Measurements from ENCODE around the gene DOCK1. TPM values are rescaled to one million over a fixed set of nuclear protein-coding genes. Genes with fewer than 3 reads are reported as not detected.
"Not testable (repeated sequence)": the region's sequence is repeated elsewhere in the genome, so short reads cannot be mapped to it uniquely, and the experiment has no call there.

Gene DOCK1
- total RNA-seq, result 10 to 100 TPM; 46.7 to 50.8 TPM
- long read RNA-seq, donor 1, partial matches to known transcripts, result 15 of 32 reads
- long read RNA-seq, donor 1, other reads (novel, unspliced or antisense), result 17 of 32 reads
- long read RNA-seq, donor 2, partial matches to known transcripts, result 14 of 25 reads
- long read RNA-seq, donor 2, other reads (novel, unspliced or antisense), result 11 of 25 reads

GRCh38 chr10:126904818-126905701, at the start of gene DOCK1:
Gene DOCK1 (plus strand): TSS chr10:126905428. CDS start chr10:126905518, 90 bp downstream.
- intact Hi-C loops (cut with DNase I), result loop anchor here in 1 of 2 donors (10.0 kb wide), 1 partner anchor 110 kb away; no protein-coding TSS in a partner anchor
- peak; percentile 90 for DNase-seq (ENCODE audit: low spot score)

DNA sequence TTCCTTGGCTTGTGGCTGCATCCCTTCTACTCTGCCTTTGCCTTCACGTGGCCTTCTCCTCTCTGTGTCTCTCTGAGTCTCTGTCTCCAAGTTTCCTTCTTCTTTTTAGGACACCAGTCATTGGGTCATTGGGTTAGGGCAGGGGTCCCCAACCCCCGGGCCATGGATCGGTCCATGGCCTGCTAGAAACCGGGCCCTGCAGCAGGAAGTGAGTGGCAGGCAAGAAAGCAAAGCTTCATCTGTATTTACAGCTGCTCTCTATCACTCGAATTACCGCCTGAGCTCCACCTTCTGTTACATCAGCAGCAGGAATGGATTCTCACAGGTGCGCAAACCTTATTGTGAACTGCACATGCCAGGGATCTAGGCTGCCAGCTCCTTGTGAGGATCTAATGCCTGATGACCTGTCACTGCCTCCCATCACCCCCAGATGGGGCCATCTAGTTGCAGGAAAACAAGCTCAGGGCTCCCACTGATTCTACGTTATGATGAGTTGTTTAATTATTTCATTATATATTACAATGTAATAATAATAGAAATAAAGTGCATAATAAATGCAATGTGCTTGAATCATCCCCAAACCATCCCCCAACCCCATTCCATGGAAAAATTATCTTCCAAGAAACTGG, 47.9 kb upstream of the DOCK1 start:
- DNase-seq (ENCODE audit: low spot score), result no peak
- intact Hi-C loops (cut with DNase I), result no loop called here

- intact Hi-C loops (cut with DNase I), result no loop called here
These were observed 37.5 kb upstream of the DOCK1 start for GRCh38 chr10:126867567-126868365.

DNA sequence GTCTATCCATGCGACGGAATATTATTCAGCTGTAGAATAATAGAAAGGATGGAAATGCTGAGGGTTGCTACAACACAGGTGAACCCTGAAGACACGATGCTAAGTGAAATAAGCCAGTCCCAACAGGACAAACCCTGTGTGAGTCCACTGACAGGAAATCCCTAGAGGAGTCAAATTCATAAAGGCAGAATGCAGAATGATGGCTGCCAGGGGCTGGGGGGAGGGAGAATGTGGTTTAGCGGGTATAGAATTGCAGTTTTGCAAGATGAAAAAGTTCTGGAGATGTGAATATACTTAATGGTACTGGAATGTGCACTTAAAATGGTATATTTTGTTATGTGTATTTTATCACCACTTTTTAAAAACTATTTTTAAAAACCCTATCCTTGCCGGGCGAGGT, 36.9 kb upstream of the DOCK1 start:
- intact Hi-C loops (cut with DNase I), result no loop called here

More at GRCh38 chr10:126867567-126868365, 37.5 kb upstream of the DOCK1 start:
- no peak for DNase-seq (ENCODE audit: low spot score)

DNA sequence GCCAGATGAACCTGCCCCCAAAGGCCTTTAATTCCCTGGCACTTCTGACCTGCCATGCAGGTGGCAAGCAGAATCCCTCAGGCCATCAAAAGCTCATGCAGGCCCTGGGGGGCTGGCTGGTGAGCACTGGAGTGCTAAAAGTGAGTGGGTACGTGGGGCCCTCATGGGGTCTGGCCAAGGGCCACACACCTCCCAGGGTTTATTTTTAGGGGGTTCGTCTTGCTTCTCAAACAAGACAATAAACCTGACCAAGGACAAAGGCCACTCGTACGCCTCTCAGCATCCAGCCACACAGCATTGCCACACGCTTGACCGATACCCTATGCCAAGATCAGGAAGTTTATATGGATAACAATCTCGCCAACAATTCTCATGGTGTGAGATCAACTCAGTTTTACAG, 33.1 kb upstream of the DOCK1 start:
- no peak for DNase-seq (ENCODE audit: low spot score)
- intact Hi-C loops (cut with DNase I), result no loop called here

More for the DNA sequence above, 36.9 kb upstream of the DOCK1 start:
- DNase-seq (ENCODE audit: low spot score), result no peak

DNA sequence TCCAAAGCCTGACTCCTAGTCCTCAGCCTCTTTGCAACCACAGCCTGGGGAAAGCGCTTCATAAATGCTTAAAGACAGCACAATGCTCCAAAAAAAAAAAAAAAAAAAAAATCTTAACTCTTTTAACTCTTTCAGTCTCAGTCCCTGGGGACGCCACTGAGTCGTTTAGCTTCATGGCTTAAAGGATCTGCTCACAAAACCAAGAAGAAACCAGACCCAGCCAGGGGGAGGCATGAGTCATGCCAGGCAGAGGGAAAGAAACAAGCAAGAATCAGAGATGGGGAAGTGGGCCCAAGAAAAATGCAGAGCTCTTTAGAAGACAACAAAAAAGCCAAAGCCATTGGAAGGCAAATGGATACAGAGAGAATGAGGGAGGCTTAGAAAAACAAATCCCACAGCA, 32.5 kb upstream of the DOCK1 start:
- intact Hi-C loops (cut with DNase I), result no loop called here
- no peak for DNase-seq (ENCODE audit: low spot score)

DNA sequence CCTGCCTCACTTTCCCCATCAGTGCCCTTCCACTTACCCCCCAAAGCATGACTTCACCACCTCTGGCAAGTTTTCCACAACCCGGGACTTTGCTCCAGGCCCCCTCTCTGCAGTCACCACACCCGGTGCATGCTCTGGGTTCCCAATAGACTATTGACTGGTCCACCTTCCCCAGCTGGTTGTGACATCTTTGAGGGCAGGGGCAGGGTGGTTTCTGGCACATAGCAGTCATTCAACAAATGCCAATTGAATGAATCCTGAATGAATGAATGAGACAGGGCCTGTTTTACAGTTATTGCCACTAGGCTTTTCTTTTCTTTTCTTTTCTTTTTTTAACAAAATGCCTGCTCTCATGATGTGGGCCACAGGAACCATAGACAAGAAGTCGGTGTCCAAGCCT, 28.8 kb upstream of the DOCK1 start:
- DNase-seq (ENCODE audit: low spot score), result no peak
- intact Hi-C loops (cut with DNase I), result no loop called here

- intact Hi-C loops (cut with DNase I), result no loop called here
- no peak for DNase-seq (ENCODE audit: low spot score)
These were observed 27.8 kb upstream of the DOCK1 start for GRCh38 chr10:126877390-126877789.

DNA sequence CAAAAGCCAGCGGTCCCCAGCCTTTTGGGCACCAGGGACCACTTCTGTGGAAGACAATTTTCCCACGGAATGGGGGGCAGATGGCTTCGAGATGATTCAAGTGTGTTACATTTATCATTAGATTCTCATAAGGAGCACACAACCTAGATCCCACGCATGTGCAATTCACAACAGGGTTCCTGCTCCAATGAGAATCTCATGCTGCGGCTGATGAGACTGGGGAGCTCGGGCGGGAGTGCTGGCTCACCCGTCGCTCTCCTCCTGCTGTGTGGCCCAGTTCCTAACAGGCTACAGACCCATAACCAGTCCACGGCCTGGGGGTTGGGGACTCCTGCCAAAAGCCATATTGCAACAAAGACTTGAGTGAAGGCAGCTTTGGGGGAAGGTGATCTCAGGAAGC, 26.6 kb upstream of the DOCK1 start:
- no peak for DNase-seq (ENCODE audit: low spot score)
- intact Hi-C loops (cut with DNase I), result no loop called here

GRCh38 chr10:126880926-126881325, 24.3 kb upstream of the DOCK1 start:
- intact Hi-C loops (cut with DNase I), result no loop called here
- no peak for DNase-seq (ENCODE audit: low spot score)

DNA sequence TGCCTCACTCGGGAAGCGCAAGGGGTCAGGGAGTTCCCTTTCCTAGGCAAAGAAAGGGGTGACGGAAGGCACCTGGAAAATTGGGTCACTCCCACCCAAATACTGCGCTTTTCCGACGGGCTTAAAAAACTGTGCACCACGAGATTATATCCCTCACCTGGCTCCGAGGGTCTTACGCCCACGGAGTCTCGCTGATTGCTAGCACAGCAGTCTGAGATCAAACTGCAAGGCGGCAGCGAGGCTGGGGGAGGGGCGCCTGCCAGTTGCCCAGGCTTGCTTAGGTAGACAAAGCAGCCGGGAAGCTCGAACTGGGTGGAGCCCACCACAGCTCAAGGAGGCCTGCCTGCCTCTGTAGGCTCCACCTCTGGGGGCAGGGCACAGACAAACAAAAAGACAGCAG, 23.2 kb upstream of the DOCK1 start:
- intact Hi-C loops (cut with DNase I); DNase-seq (ENCODE audit: low spot score): not testable (repeated sequence)

- DNase-seq (ENCODE audit: low spot score); intact Hi-C loops (cut with DNase I): not testable (repeated sequence)
These were observed 16.8 kb upstream of the DOCK1 start for GRCh38 chr10:126888436-126888835.

DNA sequence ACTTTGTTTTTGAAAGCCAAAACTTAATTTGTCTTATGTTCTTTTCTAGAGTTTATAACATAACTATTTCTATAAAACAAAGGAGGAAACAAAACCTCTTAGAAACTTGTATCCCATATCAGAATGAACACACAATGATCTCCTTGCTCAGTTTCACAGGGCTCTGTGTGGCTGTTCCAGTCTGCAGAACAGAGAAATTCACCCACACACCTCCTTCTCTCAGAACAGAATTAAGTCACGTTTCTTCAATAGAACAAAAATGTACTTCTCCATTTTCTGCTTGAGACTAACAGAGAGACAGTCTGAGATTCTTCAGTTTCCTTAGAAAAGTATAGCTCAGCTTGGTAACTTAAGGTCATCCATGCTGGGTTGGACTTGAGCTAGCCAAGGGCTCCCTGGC, 15.8 kb upstream of the DOCK1 start:
- no peak for DNase-seq (ENCODE audit: low spot score)
- intact Hi-C loops (cut with DNase I), result no loop called here

- DNase-seq (ENCODE audit: low spot score); intact Hi-C loops (cut with DNase I): not testable (repeated sequence)
These were observed 14.4 kb upstream of the DOCK1 start for GRCh38 chr10:126890797-126891196.

- intact Hi-C loops (cut with DNase I), result no loop called here
- DNase-seq (ENCODE audit: low spot score), result no peak
These were observed 12.7 kb upstream of the DOCK1 start for GRCh38 chr10:126892226-126893175.

- DNase-seq (ENCODE audit: low spot score), result no peak
- intact Hi-C loops (cut with DNase I), result no loop called here
These were observed 12.0 kb upstream of the DOCK1 start for GRCh38 chr10:126893206-126893605.

DNA sequence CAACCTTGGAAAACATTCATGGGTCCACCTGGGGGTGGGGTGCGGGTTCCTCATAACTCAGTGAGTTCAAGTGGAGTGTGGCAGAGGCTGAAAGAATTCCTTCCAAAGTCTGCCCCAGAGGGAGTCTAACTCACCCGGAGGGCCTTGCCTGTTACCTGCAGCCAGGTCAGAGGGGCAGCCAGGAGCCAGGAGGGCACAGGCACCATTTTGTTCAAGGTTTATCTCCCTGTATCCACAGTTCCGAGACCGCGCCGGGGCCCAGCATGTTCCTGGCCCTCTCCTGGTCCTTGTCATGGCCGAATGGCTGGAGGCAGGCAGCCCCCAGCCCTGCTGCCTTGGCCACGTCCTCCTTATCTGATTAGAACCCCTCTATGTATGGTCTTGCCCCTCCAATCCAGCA, 11.4 kb upstream of the DOCK1 start:
- DNase-seq (ENCODE audit: low spot score), result no peak
- intact Hi-C loops (cut with DNase I), result no loop called here

DNA sequence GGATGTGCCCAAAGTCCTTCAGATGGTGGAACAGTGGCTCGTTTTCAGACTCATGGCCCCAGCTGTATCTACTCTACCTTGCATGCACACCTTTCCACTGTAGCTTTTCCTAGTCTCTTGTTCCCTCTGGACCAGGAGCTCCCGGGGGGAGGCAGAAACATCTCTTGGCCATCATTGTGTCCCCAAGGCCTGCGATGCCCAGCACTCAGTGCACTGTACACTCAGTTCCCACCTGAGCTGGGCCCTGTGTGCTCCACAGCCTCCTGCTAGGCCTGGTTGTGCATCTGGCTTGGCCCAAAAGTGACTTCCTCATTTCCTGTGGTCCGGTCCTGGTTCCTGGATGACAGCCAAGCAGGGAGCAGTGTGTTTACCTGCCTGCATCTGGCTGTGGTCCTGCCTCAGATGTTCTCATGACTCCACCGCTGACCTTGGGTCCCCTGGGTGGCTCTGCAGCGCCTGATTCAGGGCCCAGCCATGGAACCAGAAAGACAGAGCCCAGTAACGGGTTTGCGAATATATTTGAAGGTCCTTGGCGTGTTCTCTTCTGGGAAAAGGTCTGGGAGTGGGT, 9.9 kb upstream of the DOCK1 start:
- intact Hi-C loops (cut with DNase I), result no loop called here
- no peak for DNase-seq (ENCODE audit: low spot score)
